Endometrial microvascular endothelial cells (primary cell): ENCODE results near the gene OR52I1. TPM values are rescaled to one million over a fixed set of nuclear protein-coding genes. Genes with fewer than 3 reads are reported as not detected.

Experiments used
- in situ Hi-C: cut with HindIII; loops from 2 replicates; pipeline ENCODE4 v1.10.0; 2017; ENCODE audit warnings: low sequenced_read_pairs, low pct_unique_long_range_greater_than_20kb; ENCODE audit errors: inconsistent ontology term
- total RNA-seq: library from RNA; depleted of rRNA; stranded (reverse); fragments of >200 nt; gene quantifications from one replicate; pipeline ENCODE4 v1.2.3, GENCODE V29; 2015; ENCODE audit errors: inconsistent ontology term

Gene OR52I1, protein sequence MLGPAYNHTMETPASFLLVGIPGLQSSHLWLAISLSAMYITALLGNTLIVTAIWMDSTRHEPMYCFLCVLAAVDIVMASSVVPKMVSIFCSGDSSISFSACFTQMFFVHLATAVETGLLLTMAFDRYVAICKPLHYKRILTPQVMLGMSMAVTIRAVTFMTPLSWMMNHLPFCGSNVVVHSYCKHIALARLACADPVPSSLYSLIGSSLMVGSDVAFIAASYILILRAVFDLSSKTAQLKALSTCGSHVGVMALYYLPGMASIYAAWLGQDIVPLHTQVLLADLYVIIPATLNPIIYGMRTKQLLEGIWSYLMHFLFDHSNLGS
- total RNA-seq: not detected

DNA sequence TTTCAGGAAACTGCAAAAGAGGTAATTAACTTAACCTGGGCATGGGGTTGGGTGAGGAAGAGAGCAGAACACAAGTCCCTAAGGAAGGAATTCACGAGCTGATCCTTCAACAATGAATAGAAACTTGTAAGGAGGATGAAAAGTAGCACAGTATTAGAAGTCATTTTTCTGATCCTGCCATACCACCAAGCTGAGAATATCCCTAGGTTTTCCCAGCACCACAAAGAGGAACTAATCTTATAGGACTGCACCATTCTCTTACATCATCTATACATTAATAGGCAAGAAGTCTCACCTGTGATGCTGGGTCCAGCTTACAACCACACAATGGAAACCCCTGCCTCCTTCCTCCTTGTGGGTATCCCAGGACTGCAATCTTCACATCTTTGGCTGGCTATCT lies at the start of gene OR52I1:
OR52I1 (plus strand) TSS at position 301 of the 400 bp plus-strand sequence; CDS start at position 301, 0 bp downstream.
- in situ Hi-C loops: no loop called here

DNA sequence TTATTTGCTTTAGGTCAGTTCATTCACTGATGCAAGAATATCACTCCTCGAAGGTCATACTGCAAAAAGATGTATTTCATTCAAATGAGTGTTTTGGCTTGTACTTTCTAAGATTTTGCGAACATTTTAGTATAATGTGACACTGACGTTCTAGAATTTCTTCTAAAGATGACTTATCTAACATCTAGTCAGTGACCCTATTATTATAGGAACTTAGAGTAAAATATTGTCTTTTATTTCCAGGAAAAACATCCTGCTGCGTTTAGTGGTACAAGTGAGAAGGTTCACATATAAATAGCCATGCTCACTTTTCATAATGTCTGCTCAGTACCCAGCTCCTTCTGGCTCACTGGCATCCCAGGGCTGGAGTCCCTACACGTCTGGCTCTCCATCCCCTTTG lies 48.9 kb upstream of the OR52I1 start, which contains the start of gene OR52M1:
OR52M1 (plus strand) TSS at position 301 of the 400 bp plus-strand sequence; CDS start at position 301, 0 bp downstream.
- in situ Hi-C loops: no loop called here

DNA sequence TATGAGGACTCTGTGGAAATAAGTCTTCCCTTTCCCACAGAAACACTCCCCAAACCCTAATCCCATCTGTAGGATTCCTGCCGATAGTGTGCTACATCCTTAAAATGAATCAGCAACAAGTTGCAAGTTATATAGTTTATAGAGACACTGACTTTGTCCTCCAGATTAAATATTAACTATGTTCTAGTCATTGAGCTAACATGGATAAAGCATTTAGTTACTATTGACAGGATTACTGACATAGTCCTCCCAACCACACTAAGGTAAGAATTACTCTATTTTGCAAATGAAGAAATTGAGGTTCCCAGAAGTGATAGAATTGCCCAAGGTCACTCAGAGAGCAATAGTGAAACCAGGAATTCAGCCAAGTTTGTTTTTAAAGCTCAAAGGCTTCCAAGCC lies 47.0 kb upstream of the OR52I1 start:
- in situ Hi-C loops: no loop called here

DNA sequence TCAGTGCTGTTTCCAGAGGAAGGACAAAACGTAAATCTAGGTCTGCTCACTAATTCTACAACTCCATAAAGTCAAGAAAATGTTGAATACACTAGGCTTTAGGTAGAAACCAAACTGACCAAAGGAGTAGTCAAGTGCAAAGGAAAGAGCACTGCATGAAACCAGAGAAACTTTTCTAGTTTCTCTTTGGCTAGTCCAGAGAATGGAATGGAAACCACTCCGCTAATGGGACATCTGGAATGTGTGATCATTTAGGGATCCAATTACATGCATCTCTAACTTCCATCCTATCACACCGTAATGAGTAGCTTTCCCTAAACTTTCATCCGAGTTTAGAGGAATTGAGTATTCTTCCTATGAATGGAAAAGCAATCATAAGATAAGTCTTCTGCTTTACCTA lies 46.4 kb upstream of the OR52I1 start:
- in situ Hi-C loops: no loop called here

DNA sequence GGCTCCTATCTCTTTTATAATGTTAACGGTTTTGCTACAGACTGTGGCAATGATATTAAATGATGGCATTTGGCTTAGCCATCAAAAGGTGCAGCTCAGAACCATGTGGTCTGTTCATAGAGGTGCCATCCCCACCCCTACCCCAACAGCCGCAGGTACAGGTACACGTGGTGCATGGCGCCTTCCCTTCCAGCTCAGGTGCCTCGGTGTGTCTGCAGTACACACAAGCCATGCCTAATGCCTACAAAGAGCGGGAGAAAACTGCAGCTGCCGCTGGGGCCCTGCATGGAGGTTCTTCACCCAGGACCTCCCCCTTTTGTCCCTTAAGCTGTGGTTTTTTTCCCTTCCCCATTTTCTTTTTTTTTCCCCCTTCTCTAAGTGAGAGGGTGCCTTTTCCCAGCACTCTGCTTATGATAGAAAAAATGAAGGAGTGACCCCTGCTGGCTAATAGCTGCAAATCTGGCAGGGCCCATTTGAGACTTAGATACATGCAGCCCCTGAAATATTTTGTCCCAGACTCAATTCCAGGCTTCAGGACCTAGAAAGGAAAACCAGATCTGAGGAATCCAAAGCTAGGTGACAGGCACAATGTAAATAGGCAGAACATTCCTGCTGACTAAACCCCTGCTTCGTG lies 42.4 kb upstream of the OR52I1 start:
- in situ Hi-C loops: no loop called here

DNA sequence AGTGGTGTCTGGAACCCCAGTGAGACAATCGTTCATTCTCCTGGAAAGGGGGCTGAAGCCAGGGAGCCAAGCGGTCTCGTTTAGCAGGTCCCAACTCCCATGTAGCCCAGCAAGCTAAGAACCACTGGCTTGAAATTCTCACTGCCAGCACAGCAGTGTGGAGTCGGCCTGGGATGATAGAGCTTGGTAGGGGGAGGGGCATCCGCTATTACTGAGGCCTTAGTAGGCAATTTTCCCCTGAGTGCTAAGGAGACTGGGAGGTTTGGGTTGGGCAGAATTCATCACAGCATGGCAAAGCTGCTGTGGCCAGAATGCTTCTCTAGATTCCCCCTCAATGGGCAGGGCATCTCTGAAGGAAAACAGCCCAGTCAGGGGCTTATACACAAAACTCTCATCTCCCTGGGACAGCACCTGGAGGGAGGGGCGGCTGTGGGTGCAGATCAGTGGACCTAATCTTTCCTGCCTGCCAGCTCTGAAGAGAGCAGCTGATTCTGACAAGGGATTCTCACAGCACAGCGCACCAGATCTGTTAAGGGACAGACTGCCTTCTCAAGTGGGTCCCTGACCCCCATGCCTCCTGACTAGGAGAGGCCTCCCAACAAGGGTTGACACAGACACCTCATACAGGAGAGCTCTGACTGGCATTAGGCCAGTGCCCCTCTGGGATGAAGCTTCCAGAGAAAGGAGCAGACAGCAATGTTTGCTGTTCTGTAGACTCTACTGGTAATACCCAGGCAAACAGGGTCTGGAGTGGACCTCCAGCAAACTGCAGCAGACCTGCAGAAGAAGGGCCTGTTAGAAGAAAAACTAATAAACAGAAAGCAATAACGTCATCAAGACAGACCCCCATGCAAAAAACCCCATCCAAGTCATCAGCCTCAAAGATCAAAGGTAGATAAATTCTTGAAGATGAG lies 34.1 kb upstream of the OR52I1 start:
- in situ Hi-C loops: no loop called here

DNA sequence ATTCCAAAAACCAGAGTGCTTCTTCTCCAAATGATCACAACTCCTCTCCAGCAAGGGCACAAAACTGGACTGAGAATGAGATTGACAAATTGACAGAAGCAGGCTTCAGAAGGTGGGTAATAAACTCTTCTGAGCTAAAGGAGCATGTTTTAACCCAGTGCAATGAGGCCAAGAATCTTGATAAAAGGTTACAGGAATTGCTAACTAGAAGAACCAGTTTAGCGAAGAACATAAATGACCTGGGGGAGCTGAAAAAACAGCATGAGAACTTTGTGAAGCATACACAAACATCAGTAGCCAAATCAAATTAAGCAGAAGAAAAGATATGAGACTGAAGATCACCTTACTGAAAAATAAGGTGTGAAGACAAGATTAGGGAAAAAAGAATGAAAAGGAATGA lies 33.4 kb upstream of the OR52I1 start:
- in situ Hi-C loops: no loop called here

DNA sequence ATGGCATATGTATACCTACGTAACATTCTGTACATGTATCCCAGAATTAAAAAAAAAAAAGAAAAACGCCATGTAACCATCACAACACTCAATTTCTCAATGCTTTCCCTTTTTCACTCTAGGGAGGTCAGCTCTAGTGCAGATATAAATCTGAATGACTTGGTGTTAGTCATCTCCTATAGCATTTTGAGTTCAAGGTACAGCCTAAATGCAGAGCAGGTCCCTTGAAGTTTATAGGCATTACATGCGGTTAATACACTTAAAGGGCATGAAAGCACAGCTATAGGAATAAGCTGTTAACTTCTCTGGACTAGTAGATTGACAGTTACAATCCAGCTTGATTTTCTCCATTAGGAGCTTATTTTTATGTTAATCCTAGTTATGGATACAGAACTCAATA lies 28.5 kb upstream of the OR52I1 start:
- in situ Hi-C loops: no loop called here

DNA sequence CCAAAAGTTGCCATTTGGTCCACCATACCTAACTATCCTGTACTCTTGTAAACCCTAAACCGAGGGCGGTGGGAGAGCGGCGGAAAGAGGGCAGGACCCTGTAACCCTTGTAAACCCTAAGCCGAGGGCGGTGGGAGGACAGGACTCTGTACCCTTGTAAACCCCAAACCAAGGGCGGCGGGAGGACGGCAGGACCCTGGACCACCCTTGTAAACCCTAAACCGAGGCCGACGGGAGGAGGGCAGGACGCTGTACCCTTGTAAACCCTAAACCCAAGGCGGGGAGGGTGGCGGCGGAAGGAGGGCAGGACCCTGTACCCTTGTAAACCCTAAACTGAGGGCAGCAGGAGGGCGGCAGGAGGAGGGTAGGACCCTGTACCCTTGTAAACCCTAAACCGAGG lies 24.8 kb upstream of the OR52I1 start:
- in situ Hi-C loops: no loop called here

DNA sequence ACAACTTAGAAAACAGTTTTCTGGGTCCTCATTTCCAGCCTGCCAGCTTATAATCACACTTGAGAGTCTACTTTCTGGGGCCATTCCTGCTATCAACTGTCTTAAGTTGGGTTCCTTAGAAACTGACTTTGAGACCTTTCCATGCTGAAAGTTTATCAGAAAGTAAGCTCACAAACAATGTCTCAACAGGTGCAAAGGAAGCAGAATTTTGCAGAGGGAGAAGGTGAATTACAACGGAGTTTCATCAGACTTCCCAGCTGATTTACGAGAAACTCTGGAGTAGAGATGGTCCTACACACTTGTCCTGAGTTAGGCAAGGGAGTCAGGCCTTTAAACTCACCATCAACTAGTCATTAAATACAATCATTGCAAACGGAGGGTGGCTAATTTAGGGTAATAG lies 17.0 kb upstream of the OR52I1 start:
- in situ Hi-C loops: no loop called here

DNA sequence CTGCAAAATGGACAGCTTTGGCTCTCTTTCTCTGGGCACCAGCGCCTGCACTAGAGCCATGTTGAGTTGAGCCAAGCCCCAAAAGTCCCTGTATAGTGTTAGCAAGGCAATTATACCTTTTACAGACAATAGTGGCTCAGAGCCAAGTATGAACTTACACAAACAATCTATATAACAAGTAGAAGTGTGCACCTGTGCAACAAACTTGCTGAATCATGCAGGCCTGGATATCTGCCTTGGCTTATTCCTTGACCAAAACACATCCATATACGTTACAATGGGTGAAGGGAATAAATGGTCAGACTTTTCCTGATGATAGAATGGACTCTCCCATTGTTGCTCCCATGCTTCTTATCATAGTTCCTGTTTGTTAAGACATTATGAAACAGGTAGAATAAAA lies 16.1 kb upstream of the OR52I1 start:
- in situ Hi-C loops: no loop called here

DNA sequence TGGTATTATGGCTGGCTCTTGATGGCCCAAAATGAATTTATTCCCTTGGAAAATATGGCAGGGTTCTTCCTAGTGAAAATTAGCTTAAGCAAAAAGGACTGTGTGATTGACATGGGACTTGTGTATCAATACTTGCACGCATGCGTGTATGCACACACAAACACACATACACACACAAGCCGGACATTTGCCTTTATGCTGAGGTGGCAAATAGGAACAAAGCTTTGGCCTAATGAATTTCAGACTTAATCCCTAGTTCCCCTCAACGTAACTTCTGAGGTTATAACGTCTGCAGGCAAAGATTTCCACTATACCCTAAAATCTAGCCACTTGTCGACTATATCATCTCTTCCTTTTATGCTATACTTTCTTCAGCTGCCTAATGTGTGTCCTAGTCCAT lies 15.2 kb upstream of the OR52I1 start:
- in situ Hi-C loops: no loop called here

DNA sequence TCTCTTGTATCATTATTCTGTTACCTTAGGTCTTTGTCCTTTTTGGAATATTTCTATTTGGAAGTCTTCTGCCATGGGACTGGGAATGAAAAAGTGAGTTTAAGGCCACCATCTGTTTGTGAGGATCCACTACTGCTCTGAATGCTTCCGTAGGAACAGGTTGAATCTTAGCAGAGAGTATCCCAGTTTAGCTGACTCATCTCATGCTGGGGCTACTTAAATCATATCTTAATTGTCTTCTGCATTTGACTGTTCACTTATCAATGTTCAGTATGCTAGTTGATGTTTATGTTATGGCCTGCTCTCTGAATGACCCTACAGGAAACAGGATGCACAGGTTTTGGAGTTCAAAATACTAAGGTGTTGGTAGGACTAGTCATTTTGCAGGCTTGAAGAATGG lies 13.7 kb upstream of the OR52I1 start:
- in situ Hi-C loops: no loop called here

DNA sequence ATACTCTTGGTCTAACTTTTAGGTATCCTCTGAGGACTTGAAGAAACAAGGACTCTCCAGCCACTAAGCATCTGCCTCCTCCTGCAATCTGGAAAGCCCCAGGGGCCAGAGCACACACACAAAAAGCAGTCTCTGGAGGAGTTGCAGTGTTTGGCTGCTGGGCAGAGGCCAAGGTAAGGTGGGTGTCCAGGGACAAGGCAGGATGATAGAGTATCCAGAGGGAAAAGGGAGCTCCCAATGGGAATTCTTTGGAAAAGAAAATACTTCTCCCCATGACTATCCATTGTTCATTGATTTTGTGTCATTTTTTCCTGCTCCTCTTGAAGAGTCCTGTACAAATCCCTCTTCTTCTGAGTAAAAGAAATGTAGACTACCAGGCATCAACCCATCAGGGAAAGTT lies 12.4 kb upstream of the OR52I1 start, which contains the start of gene OR52I2:
OR52I2 (plus strand) TSS at position 301 of the 400 bp plus-strand sequence.
- in situ Hi-C loops: no loop called here

DNA sequence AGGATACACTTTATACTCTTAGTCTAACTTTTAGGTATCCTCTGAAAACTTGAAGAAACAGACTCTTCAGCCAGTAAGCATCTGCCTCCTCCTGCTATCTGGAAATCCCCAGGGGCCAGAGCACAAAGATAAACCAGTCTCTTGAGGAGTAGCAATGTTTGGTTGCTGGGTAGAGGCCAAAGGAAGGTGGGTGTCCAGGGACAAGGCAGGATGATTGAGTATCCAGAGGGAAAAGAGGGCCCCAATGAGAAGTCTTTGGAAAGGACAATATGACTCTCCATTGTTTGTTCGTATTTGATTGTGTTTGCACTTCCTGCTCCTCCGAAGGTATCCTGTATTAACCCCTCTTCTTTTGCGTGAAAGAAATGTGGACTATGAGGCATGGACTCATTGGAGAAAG lies 4.8 kb upstream of the OR52I1 start:
- in situ Hi-C loops: no loop called here

DNA sequence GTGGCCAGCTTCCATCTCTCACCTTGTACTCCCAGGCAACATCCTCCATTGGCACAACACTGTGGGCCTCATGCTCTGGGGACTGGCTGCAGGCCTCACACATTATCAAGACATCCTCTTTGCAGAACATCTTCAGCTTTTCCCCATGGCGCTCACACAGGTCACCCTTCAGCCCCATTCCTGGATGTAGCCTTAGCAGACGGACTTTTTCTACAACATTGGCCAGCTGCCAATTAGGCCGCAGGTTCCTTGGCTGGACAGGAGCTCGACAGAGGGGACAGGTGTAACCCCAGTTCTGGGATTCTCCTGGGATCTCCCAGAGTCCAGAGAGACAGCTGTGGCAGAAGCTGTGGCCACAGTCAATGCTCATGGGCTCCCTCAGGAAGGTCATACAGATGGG lies 11.2 kb downstream of the OR52I1 start:
- in situ Hi-C loops: no loop called here

DNA sequence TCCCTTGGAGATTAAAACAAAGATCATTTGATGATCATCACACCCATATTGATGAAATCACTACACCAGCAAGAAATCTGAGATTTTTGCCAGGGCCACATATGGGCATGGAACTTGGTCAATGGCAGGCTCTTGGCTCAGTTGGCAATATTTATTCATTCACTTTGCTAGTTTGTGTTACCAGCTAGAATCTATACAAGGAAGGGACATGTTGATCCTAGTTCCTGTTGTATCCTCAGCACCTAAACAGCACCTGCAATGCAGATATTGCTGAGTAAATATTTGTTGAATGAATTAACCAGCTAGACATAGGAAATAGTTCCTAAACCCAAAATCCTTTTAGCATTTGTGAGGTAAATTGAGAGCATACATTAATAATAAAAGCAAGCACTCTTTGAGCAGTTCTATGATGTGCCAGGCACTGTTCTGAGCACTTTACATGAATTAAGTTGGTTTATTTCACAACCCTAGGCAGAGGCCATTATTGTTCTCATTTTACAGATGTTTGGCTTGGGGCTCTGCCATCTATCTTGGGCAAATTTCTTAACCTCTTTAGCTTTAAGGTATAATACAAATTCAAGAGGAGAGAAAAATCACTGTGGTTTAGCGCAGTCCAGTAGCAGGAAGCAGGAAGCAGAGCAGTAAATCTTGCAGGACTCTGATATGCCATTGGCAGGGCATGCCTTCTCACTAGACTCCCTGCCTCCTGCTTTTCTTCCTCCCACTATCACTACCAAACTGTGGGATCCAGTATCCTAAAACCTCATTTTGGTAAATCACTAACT lies 12.6 kb downstream of the OR52I1 start:
- in situ Hi-C loops: no loop called here

DNA sequence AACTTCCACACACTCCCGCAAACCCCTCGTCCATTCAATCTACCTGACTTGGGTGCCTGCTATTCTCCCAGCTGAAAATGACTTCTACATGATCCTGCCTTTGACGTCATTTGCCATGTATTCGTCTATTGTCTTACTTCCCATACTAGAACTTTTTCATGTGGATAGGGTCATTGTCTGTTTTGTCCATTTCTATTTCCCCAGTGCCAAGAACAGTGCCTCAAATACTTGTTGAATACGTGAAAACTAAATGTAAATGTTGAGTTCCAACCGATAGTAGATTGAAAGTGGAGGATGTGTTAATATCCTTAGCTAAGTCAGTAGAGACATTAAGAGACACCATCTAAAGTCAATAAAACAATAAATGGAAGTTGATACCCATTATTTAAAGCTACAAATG lies 13.3 kb downstream of the OR52I1 start:
- in situ Hi-C loops: no loop called here
